ENCODE measurements around the gene KRTAP3-2.

Gene KRTAP3-2

DNA sequence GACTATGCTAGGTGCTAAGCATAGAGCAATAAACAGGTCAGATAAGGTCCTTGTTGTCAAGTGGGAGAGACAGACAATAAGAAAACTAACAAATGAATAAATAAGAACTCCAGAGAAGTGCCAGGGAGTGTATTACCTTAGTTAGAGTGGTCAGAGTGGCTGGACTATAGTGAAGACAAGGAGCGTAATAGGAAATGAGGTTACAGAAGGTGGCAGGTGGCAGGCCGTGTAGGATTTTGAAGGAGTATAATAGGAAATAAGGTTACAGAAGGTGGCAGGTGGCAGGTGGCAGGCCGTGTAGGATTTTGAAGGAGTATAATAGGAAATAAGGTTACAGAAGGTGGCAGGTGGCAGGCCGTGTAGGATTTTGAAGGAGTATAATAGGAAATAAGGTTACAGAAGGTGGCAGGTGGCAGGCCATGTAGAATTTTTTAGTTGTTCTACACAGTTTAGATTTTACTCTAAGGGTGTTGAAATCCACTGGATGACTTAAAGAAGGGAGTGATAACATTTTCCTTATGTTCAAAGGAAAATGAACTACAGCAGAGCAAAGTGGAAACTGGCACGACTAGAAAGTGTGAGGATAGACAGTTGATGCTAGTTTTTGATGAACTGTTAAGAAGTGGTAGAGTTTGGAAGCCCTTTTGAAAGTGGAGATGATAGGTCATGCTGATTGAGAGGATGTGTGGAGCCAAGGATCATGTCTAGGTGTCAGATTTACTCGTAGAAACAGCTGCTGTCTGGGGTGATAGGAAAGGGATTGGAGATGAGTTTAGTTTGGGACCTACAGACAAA lies 12.8 kb upstream of the KRTAP3-2 start:
- in situ Hi-C loops (cut with HindIII; ENCODE audit: low sequenced_read_pairs): no loop called here

GRCh38 chr17:41010441-41010840 lies 10.7 kb upstream of the KRTAP3-2 start:
- in situ Hi-C loops (cut with HindIII; ENCODE audit: low sequenced_read_pairs): no loop called here

- in situ Hi-C loops (cut with HindIII; ENCODE audit: low sequenced_read_pairs): no loop called here
Measured at GRCh38 chr17:41009936-41010335, 10.2 kb upstream of the KRTAP3-2 start.

- in situ Hi-C loops (cut with HindIII; ENCODE audit: low sequenced_read_pairs): no loop called here
Measured at GRCh38 chr17:41009301-41009760, 9.6 kb upstream of the KRTAP3-2 start.

DNA sequence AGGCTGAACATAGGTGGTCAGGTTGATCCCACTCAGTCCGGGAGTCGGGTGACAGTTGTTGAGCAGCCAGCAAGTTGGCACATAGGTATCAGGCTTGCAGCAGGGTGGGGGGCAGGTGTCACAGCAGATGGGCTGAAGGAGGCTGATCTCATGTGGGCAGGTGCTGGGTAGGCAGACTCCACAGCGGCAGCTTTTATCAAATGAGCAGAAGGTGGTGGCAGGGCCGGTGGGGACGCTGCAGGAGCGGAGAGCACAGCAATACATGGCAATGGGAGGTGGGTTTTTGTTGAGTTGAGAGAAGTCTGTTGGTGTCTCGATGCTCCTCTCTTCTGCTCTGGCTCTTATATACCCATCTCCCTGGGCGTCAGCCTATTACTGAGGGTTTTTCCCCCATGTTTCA lies 9.1 kb upstream of the KRTAP3-2 start, which contains the start of gene KRTAP3-1:
Gene KRTAP3-1 (minus strand): TSS at position 318 of the 400 bp plus-strand sequence. CDS start 54 bp downstream, at position 264.
- in situ Hi-C loops (cut with HindIII; ENCODE audit: low sequenced_read_pairs): no loop called here

DNA sequence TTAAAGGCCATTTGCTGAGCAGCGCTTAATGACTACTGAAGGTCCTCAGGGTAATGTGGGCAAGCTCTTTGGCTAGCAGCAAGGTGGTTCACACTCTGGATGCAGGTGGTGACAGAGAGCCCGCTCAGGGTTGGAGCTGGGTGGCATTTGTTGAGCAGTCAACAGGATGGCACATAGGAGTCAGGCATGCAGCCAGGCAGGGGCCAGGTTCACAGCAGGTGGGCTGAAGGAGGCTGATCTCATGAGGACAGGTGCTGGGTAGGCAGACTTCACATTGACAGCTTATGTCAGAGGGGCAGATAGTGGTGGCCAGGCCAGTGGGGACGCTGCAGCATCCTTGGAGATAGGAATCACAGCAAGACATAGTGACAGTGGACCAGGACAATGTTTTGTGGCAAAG lies 4.7 kb upstream of the KRTAP3-2 start:
- in situ Hi-C loops (cut with HindIII; ENCODE audit: low sequenced_read_pairs): no loop called here

DNA sequence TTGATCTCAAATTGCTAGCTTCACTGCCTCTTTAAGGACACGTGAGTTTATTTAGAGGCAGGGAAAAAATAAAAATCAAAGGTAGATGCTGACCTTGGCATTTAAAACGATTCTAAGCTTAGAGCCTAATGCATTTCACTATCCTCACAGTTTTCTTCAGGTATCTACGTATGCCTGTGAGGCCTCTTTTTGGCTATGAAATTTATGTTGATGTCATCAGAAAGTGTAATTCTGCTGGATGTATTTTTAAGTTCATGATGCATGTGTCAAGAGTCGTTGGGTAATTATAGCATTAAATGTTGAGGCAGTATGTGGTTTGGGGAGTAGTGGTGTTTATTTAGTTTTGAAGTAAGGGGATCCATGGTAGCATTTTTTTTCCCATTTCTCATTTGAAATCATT lies 4.2 kb upstream of the KRTAP3-2 start:
- in situ Hi-C loops (cut with HindIII; ENCODE audit: low sequenced_read_pairs): no loop called here

GRCh38 chr17:41002814-41003213 lies 3.1 kb upstream of the KRTAP3-2 start:
- in situ Hi-C loops (cut with HindIII; ENCODE audit: low sequenced_read_pairs): no loop called here

DNA sequence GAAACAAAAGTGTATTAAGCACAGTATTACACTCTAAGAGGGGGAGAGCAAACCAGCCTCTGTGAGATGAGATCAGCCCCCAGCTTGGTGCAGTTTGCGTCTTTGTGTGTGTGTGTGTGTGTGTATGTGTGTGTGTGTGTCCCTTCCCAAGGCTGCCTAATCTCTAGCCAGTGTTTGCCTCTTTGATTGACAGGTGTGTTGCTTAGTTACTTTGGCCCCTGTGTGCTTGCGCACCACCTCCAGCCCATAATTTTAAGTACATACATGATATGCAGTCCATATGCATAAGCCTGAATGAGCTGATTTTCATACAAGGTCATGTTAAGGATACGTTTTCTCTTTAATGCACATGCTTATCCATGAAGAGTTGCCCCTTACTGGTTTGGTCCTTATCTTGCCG lies 2.1 kb upstream of the KRTAP3-2 start:
- in situ Hi-C loops (cut with HindIII; ENCODE audit: low sequenced_read_pairs): no loop called here

DNA sequence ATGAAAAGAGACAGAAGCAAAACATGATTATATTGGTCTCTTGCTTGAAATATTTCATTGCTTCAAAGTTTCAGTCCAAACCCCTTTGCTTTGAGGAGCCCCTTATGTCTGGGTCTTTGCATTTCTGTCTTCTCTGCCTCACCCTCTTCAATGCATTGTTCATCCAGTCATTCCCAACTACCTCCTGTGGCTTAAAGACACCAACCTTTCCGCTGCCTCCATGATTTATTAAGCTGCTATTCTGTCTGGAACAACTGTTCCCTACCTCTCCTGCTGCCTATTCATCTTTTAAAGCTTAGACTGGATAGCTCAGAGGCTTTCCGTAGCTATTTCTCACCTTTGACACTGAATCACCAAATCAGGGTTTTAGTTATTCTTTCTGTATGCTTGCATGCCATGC lies 2.3 kb downstream of the KRTAP3-2 start:
- in situ Hi-C loops (cut with HindIII; ENCODE audit: low sequenced_read_pairs): no loop called here

DNA sequence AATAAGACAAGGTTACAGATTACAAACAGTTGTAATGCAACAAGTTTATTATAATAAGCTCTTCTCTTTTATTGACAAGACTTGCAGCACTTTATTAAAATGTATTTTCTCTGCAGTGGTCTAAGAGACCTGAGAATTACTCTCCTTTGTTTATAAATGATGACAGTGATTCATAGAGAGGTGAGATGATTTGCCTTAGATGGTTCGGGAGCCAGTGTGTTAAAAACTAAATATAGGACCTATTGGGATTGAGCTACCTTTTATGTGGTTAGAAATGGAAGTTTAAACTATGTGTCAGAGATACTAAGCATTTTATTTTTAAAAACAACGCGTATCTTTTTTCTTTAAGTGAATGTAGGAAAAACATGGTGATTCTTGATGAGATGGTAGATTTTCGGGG lies 2.9 kb downstream of the KRTAP3-2 start:
- in situ Hi-C loops (cut with HindIII; ENCODE audit: low sequenced_read_pairs): no loop called here

DNA sequence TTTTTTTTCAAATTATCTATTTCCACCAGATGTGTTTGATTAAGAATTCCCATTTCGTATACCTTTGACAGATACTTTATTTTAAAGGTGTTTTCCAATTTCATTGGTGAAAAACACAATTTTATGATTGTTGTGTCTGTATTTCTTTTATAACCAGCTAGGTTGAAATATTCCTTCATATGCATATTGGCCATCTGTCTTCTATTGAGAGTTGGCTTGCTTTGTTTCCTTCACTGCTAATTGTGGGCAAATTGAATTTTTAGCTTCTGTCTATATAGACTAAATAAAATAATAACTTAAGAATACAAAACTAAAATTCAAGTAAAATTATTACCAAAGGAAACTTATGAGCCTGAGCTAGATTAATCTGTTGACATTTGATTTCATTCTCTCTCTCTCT lies 4.6 kb downstream of the KRTAP3-2 start:
- in situ Hi-C loops (cut with HindIII; ENCODE audit: low sequenced_read_pairs): no loop called here

DNA sequence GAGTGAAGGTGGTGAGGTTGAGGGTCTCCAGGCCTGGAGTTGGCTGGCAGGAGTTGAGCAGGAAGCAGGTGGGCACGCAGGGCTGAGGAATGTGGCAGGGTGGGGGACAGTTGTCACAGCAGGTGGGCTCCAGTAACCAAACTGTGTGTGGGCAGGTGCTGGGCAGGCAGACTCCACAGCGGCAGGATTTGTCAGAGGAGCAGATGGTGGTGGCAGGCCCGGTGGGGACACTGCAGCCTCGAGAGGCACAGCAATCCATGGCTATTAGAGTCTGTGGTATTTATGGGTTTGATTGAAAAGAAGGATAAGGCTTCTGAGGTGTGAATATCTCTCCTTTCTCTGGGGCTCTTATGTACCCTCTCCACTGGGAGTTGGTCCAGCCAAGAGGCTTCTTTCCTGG lies 5.9 kb downstream of the KRTAP3-2 start, which contains the start of gene KRTAP3-3:
Gene KRTAP3-3 (minus strand): TSS at position 326 of the 400 bp plus-strand sequence. CDS start 67 bp downstream, at position 259.
- in situ Hi-C loops (cut with HindIII; ENCODE audit: low sequenced_read_pairs): no loop called here

DNA sequence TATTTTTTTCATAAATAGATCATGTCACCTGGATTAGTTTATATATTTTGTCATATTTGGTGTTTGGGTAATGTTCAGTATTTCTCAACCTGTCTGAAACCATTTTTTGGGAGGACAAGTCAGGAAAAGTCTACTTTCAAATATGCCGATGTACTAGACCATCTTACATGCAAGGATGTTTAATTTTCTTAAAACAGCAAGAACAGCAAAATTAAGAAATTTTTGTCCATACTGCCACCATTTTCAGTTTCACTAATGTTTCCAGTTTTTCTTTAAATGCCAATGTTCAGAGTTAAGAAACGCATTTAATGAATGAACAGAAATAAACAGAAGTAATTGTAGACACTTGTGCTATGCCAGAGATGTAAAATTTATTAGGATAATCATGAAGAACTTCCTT lies 6.6 kb downstream of the KRTAP3-2 start:
- in situ Hi-C loops (cut with HindIII; ENCODE audit: low sequenced_read_pairs): no loop called here

DNA sequence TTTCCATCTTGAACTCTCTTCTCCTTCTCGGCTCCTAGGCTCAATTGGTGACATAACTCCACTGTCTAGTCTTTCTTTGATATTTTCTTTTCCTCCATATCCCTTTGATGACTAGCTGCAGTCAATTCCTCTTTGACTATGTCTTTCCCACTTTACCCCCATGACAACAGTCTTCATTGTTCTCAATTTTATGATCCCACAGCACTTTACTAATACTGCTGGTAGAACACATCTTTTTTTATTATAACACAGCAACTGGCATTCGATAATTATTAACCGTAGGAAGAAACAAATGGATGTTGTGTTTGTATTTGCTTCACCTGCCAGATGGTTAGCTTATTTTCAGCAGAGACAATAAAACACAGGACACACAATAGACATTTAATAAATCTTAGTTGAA lies 7.0 kb downstream of the KRTAP3-2 start:
- in situ Hi-C loops (cut with HindIII; ENCODE audit: low sequenced_read_pairs): no loop called here

DNA sequence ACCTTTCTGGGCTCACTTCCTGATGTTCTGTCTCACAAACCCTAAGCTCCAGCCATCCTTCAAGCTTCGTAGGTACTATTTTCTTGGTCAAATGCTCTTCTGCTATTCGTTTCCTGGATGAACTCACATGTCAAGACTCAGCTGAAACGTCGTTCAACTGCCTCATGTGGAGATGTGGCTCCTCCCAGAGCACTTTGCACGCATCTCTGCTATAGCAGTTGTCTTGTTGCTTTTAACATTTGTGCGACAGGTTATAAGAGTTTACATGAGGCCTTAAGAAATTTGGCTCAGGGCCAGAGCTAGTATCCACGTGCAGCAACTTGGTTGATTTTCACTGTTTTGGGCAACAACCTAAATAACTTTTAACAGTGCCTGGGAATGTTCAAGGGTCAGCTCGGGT lies 12.8 kb downstream of the KRTAP3-2 start:
- in situ Hi-C loops (cut with HindIII; ENCODE audit: low sequenced_read_pairs): no loop called here

- in situ Hi-C loops (cut with HindIII; ENCODE audit: low sequenced_read_pairs): no loop called here
Measured at GRCh38 chr17:40984226-40984625, 15.5 kb downstream of the KRTAP3-2 start, which contains the start of gene KRT40. Gene KRT40 (minus strand): TSS chr17:40984326. CDS start chr17:40984273, 53 bp downstream.

DNA sequence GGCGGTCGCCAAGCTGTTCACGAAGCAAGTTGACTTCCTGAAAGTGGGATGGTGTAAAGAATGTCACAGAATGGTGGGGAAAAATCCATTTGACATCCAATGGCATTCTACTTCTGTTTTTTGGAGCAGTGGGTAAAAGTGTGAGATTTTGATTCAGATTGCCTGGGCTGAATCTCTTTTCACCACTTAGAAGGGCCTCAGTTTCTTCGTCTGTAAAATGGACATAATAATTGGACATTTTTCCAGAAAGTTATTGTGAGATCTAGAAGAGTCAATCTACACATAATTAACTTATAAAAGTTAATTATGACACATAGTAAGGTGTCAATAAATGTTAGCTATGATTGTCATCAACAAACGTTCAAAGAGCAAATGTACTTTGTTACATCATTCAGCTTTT lies 18.6 kb downstream of the KRTAP3-2 start:
- in situ Hi-C loops (cut with HindIII; ENCODE audit: low sequenced_read_pairs): no loop called here

DNA sequence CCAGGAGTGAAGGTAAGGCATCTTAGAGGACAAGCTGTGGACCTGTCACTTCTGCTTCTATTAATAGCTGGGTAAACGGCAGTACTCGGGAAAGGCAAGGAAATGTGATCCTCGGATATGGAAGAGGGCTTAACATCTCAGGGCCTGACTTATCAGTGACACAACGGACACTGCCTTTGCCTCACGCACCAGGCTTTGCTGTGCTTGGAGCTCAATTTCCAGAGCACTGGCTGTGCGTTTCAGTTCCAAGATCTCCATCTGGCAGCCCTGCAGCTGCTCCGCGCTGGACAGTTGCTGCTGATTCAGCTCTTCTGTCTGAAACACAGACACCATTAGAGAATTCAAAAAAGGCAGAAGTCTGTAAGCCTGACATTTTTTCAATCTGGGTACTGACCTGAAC lies 19.1 kb downstream of the KRTAP3-2 start:
- in situ Hi-C loops (cut with HindIII; ENCODE audit: low sequenced_read_pairs): no loop called here

DNA sequence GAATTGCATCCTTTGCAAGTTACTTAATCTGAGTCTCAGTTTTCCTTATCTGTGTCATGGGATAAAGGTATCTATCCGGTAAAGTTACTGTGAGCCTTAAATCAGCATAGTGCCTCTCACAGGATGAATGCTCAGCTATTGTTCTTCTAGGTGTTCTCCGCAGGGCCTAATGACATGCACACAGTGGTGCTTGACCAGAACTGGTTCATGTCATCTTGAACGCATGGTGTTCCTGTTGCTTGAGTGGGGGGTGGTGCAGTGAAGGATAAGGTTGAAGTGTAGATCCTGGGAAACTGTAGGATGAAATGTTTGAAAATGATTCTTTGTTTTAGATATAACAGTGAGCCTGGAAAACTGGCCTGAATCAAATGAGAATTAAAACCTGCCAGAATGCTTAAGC lies 19.6 kb downstream of the KRTAP3-2 start:
- in situ Hi-C loops (cut with HindIII; ENCODE audit: low sequenced_read_pairs): no loop called here

DNA sequence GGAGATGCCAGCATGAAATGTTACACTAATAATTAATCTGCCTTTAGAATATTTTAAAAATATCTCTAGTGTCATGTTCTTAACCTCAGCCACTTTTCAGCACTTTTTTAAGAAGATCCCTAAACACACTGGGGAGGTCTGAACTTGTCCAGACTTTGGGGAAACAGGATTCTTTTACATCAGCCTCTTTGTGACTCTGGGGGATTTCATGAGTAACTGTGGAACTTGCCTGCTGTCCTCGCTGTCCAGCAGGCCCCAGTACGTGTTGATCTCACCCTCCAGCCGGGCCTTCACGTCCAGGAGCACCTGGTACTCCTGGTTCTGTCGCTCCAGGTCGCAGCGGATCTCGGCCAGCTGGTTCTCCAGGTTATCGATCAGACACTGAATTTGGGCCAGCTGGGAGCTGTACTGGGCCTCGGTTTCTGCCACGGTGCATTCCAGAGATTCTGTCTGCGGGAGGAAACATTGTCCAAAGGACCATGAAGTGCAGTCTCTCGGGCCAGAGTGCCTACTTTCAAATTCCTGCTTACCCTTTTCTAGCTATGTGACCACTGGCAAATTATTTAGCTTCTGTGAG lies 21.0 kb downstream of the KRTAP3-2 start:
- in situ Hi-C loops (cut with HindIII; ENCODE audit: low sequenced_read_pairs): no loop called here

DNA sequence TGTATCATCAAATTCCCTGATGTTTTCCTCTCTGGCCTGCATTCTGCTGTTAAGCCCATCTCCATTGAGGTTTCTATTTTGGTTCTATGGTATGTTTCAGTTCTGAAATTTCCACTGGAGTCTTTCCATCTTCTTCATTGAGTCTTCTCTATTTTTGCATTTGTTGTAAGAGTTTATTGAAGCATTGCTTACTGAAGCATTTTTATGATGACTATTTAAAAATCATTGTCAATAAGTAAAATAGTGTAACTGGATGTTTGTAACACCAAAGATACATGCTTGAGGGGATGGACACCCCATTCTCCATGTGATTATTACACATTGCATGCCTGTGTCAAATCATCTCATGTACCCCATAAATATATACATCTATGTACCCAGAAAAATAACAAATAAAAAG lies 24.2 kb downstream of the KRTAP3-2 start:
- in situ Hi-C loops (cut with HindIII; ENCODE audit: low sequenced_read_pairs): no loop called here
